GM12873 (cell line): ENCODE results near the gene NOX5.

Experiments
- TF ChIP-seq, protein P1 (sequence below): IDR thresholded peaks from 2 replicates; pipeline ENCODE4 v1.5.1; 2012; ENCODE audit warnings: low read depth, mild to moderate bottlenecking, moderate library complexity, low read length, control low read depth; ENCODE audit not compliant: insufficient read depth; ENCODE audit errors: missing control alignments

Gene NOX5

DNA sequence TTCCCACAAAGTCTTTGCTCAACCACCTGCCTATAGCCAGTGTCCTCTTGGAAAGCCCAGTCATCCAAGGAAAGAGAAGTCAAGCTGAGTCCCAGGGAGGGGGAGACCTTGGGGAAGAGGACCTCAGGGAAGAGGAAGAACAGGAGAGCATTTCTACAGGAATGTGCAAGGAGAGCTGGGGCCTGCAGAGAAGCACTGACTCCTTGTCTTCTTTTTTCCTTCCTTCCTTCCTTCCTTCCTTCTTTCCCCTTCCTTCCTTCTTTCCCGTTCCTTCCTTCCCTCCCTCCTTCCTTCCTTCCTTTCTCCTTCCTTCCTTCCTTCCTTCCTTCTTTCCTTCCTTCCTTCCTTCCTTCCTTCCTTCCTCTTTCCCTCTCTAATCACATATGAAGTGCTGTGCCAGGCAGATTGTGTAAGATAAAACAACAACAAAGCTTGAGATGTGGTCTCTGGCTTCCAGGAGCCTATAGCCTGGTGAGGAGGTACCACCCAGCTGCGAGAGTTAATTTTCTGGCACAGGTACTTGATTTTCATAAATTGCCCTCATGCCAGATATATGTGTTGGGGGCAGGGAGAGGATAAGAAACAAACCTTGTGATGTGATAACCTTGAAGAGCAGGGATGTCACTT, 70.0 kb downstream of the NOX5 start:
- TF ChIP-seq, protein P1, sequence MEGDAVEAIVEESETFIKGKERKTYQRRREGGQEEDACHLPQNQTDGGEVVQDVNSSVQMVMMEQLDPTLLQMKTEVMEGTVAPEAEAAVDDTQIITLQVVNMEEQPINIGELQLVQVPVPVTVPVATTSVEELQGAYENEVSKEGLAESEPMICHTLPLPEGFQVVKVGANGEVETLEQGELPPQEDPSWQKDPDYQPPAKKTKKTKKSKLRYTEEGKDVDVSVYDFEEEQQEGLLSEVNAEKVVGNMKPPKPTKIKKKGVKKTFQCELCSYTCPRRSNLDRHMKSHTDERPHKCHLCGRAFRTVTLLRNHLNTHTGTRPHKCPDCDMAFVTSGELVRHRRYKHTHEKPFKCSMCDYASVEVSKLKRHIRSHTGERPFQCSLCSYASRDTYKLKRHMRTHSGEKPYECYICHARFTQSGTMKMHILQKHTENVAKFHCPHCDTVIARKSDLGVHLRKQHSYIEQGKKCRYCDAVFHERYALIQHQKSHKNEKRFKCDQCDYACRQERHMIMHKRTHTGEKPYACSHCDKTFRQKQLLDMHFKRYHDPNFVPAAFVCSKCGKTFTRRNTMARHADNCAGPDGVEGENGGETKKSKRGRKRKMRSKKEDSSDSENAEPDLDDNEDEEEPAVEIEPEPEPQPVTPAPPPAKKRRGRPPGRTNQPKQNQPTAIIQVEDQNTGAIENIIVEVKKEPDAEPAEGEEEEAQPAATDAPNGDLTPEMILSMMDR: no peak

DNA sequence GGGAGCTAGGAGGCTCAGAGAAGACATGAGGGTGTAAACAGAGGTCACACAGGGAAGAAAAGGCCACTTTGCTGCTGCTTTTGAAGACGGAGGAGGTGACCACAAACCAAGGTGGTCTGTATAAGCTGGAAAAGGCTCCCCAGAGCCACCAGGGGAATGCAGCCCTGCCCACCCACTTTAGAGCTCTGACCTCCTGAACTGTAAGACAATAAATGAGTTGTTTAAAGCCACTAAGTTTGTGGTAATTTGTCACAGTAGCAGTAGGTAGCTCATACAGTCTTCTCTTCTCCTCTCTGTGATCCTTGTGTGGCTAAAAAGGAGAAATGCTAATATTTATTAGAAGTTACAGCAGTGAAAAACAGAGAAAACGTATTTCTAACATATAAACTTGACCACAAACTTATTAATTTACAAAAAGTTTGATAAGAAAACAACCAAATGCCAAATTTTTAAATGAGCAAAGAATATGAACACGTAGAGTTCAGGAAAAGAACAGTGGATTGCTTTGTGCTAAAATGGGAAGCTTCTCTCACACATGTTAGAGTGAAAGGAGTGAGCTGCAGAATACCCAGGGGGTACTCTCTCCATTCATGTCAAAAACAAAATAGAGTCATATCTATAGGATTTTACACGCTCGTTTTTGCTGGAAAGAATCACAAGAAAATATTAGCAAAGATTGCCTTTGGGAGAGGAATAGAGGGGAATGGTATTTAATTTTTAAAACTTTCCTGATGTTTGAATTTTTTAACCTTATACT, 71.0 kb downstream of the NOX5 start:
- TF ChIP-seq, protein P1: no peak

DNA sequence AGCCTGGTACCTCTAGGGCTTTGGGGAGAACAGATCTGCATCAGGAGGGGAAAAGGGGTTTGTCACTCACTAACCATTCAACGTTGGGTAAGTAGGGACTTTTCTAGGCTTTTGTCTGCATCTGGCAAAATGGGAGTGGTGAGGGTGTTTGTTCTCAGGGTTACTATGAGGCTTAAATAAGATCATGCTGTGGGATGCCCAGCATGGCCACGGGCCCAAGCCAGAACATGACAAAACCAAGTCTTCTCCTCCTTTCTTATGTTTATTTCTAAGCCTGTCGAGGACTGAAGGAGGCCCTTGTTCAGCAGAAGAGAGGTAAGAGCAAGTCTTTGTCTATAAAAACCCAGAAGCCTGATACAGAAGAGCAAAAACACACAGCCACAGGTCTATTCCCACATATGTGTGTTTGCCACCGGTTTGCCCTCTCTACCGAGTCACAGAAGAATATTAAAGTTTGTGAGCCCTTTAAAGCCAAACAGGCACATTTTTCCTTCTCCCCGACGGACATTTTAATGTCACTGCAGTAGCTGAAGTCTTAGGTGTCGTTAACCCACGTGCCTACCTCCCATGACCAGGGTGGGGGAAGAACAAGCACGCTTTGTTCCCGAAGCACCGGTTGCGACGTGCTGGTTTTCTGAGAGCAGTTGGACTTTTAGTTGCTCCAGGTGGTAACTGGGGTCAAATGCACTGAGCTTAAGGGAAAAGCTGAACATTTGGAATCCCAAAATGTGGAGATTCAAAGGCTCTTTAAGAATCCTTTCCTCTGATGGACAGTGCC, 72.1 kb downstream of the NOX5 start:
- TF ChIP-seq, protein P1: no peak

DNA sequence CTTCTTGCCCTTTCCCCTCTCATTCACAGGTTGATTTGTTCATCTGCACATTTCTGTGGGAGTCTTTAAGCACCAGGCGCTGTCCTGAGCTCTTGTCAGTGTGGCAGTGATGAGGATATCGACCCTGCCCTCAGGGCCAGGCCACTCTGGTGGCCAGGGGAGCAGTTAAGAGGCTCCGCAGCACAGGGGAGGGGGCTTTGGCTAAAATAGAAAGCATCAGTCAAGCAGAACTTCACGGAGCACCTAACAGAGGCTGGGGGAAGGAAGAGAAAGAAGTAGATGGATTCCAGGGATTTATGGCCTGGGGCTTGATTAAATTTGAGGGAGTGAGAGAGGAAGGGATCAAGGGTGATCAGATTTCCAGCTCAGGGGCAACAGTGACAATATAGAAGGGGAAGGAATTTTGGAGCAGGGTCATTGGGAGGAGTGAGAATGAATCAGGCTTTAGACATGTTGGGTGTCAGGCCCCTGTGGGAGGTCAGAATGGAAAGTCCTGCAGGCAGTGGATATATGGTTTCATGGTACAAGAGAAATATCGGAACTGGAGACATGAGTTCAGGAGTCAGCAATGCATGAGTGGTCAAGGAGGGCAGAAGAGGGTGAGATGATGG, 73.0 kb downstream of the NOX5 start:
- TF ChIP-seq, protein P1: no peak

DNA sequence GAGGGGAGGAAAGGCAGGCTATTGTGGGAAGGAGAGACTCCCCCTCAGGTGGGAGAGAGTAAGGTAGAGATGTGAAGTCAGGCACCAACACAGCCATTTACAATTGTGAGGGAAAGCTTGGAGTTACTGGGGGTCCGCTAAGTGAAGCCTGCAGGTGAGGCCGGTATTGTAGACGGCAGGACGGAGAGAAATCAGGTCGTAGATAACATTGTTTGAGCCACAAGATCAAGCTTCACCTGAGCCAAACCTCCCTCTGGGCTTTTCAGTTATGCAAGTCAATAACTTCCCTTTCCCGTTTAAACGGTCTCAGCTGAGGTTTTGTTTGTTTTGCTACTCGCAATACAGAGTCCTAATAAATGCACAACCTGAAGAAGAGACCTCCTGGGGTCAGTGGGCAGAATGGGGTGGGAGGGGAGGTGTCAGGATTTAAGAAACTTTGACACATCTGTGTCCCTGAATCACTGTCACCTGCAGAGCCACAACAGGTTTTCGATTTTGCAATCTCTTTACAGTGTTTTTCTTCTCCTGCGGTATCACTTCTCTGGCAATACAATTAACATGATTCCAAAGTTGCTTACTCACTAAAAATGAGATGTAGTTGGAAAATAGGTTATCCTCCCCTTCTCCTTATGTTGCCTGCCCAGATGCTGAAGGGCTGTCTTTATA, 73.9 kb downstream of the NOX5 start:
- TF ChIP-seq, protein P1: no peak

DNA sequence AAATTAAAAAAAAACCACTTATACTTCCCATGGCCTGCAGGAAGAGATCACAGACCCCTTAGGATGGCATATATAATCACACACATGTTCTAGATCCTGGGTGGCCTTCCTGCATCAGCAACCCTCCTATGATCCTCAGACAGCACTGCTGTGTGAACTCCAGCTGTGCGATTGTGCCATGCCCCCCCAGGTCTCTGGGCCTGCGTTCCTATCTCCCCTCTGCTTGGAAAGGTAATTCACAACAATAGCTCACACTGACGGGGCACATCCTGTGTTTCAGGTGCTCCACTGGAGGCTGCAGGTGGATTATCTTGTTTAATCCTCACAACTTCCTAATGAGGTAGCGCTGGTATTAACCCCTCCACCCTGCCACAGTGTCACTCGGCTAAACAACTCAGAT, 74.8 kb downstream of the NOX5 start:
- TF ChIP-seq, protein P1: no peak
